ENCODE data around the gene SLC24A3.

SLC24A3 gene

GRCh38 chr20:19600042-19600441 is 387.6 kb downstream of the SLC24A3 start:
- no peak for TF ChIP-seq CTCF (IDR thresholded peaks at IDR 0.05; ENCODE audit: low read depth, low read length, missing control alignments)
- H3K4me3 ChIP-seq (ENCODE audit: low read depth, low read length): no peak overlapping the region
- no peak for DNase-seq (ENCODE audit: low read depth)
- in situ Hi-C loops (cut with HindIII; ENCODE audit: low sequenced_read_pairs): no loop called here

GRCh38 chr20:19601126-19601810 is 388.8 kb downstream of the SLC24A3 start:
- in situ Hi-C loops (cut with HindIII; ENCODE audit: low sequenced_read_pairs): no loop called here
- no peak for TF ChIP-seq CTCF (IDR thresholded peaks at IDR 0.05; ENCODE audit: low read depth, low read length, missing control alignments)
- no peak overlapping the region for H3K4me3 ChIP-seq (ENCODE audit: low read depth, low read length)
- no peak for DNase-seq (ENCODE audit: low read depth)

GRCh38 chr20:19602675-19603375 is 390.4 kb downstream of the SLC24A3 start:
- no peak for TF ChIP-seq CTCF (IDR thresholded peaks at IDR 0.05; ENCODE audit: low read depth, low read length, missing control alignments)
- no peak overlapping the region for H3K4me3 ChIP-seq (ENCODE audit: low read depth, low read length)
- DNase-seq (ENCODE audit: low read depth): no peak
- in situ Hi-C loops (cut with HindIII; ENCODE audit: low sequenced_read_pairs): no loop called here

- no peak for TF ChIP-seq CTCF (IDR thresholded peaks at IDR 0.05; ENCODE audit: low read depth, low read length, missing control alignments)
- no peak for DNase-seq (ENCODE audit: low read depth)
- no peak overlapping the region for H3K4me3 ChIP-seq (ENCODE audit: low read depth, low read length)
- in situ Hi-C loops (cut with HindIII; ENCODE audit: low sequenced_read_pairs): no loop called here
Observed at GRCh38 chr20:19603376-19603750, 390.9 kb downstream of the SLC24A3 start.

GRCh38 chr20:19605786-19606485 is 393.5 kb downstream of the SLC24A3 start:
- DNase-seq (ENCODE audit: low read depth): no peak
- H3K4me3 ChIP-seq (ENCODE audit: low read depth, low read length): no peak overlapping the region
- no peak for TF ChIP-seq CTCF (IDR thresholded peaks at IDR 0.05; ENCODE audit: low read depth, low read length, missing control alignments)
- in situ Hi-C loops (cut with HindIII; ENCODE audit: low sequenced_read_pairs): no loop called here

- DNase-seq (ENCODE audit: low read depth): no peak
- no peak overlapping the region for H3K4me3 ChIP-seq (ENCODE audit: low read depth, low read length)
- in situ Hi-C loops (cut with HindIII; ENCODE audit: low sequenced_read_pairs): no loop called here
- TF ChIP-seq CTCF (IDR thresholded peaks at IDR 0.05; ENCODE audit: low read depth, low read length, missing control alignments): no peak
Observed at GRCh38 chr20:19609642-19610223, 397.3 kb downstream of the SLC24A3 start.
